ENCODE results near the gene NUFIP2.
"Not testable (repeated sequence)": the region's sequence is repeated elsewhere in the genome, so short reads cannot be mapped to it uniquely, and the experiment has no call there.

NUFIP2 gene

DNA sequence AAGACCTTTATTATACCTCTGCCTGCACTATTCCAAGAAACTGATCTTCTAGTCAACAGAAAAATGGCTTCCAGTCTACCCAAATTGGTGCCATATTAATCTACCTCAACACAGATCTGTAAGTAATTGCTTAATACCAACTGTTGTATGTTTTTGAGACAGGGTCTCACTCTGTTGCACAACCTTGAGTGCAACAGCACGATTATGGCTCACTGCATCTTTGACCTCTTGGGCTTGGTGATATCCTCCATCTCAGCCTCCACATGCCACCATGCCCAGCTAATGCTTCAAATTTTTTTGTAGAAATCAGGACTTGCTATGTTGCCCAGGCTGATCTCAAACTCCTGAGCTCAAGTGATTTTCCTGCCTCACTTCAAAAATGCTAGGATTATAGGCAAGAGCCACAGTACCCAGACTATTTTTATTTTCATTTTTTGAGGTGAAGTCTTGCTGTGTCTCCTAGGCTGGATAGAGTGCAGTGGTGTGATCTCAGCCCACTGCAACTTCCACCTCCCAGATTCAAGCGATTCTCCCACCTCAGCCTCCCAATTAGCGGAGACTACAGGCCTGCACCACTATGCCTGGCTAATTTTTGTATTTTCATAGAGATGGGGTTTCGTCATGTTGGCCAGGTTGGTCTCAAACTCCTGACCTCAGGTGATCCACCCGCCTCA, 14.4 kb downstream of the NUFIP2 start:
- Histone ChIP-seq H3K36me3 (ENCODE audit: control insufficient read depth in 1 of 2, insufficient read depth in 2 of 2, low read depth in 1 of 2, low read length in 2 of 2) (peaks cover 47 to 83% of the 10 kb centered on the region in 2 experiments), H3K79me1 (replicated peaks; ENCODE audit: low read length, poor library complexity, severe bottlenecking) (no peaks in the 10 kb centered on the region), H3K9ac (ENCODE audit: low read length) (no peak overlapping the region), H2AFZ (ENCODE audit: low read depth, low read length) (no peak overlapping the region), H3K14ac (ENCODE audit: low read length in 2 of 2) (no peak overlapping the region), H2BK12ac (ENCODE audit: low read length in 2 of 2) (no peak overlapping the region), H3K27ac (ENCODE audit: low read length, poor library complexity, severe bottlenecking) (no peak overlapping the region), H2BK5ac (ENCODE audit: low read depth, low read length, poor library complexity, severe bottlenecking) (no peak overlapping the region), H3K9me3 (ENCODE audit: control insufficient read depth, low read length) (no peaks in the 10 kb centered on the region), H3K23ac (ENCODE audit: low read length in 2 of 2) (no peak overlapping the region), H3K4me2 (ENCODE audit: low read length, poor library complexity, severe bottlenecking) (no peak overlapping the region), H4K8ac (ENCODE audit: low read length) (no peak overlapping the region), H4K91ac (ENCODE audit: low read length) (no peak overlapping the region), H2BK15ac (ENCODE audit: low read depth, poor library complexity, severe bottlenecking) (no peak overlapping the region), H3K27me3 (ENCODE audit: control insufficient read depth in 1 of 2, insufficient read depth in 1 of 2, low read length in 2 of 2) (no peaks in the 10 kb centered on the region), H3K4ac (ENCODE audit: low read depth in 1 of 2, low read length in 2 of 2) (no peak overlapping the region), H3K4me1 (ENCODE audit: control insufficient read depth, insufficient read depth, low read depth, low read length) (peaks cover 8% of the 10 kb centered on the region), H2BK120ac (ENCODE audit: low read depth, low read length) (no peak overlapping the region), H2AK5ac (ENCODE audit: low read length, severe bottlenecking) (no peak overlapping the region), H3K18ac (ENCODE audit: low read depth in 1 of 2, low read length in 2 of 2) (no peak overlapping the region), H3K4me3 (ENCODE audit: insufficient read depth in 1 of 2, low read depth in 1 of 2, low read length in 2 of 2) (no peak overlapping the region)
- no peak for DNase-seq
- WGBS, result 97% methylated on average over 4 of the region's 5 CpGs

GRCh38 chr17:29278692-29279091, 15.3 kb downstream of the NUFIP2 start:
- Histone ChIP-seq H3K36me3 (ENCODE audit: control insufficient read depth in 1 of 2, insufficient read depth in 2 of 2, low read depth in 1 of 2, low read length in 2 of 2) (peaks cover 51 to 85% of the 10 kb centered on the region in 2 experiments), H3K4me1 (ENCODE audit: control insufficient read depth, insufficient read depth, low read depth, low read length) (peaks cover 8% of the 10 kb centered on the region), H2AK5ac (ENCODE audit: low read length, severe bottlenecking) (no peak overlapping the region), H3K14ac (ENCODE audit: low read length in 2 of 2) (no peak overlapping the region), H3K79me1 (replicated peaks; ENCODE audit: low read length, poor library complexity, severe bottlenecking) (no peaks in the 10 kb centered on the region), H2BK15ac (ENCODE audit: low read depth, poor library complexity, severe bottlenecking) (no peak overlapping the region), H2AFZ (ENCODE audit: low read depth, low read length) (no peak overlapping the region), H3K23ac (ENCODE audit: low read length in 2 of 2) (no peak overlapping the region), H3K27ac (ENCODE audit: low read length, poor library complexity, severe bottlenecking) (no peak overlapping the region), H2BK12ac (ENCODE audit: low read length in 2 of 2) (no peak overlapping the region), H4K8ac (ENCODE audit: low read length) (no peak overlapping the region), H3K27me3 (ENCODE audit: control insufficient read depth in 1 of 2, insufficient read depth in 1 of 2, low read length in 2 of 2) (no peaks in the 10 kb centered on the region), H2BK5ac (ENCODE audit: low read depth, low read length, poor library complexity, severe bottlenecking) (no peak overlapping the region), H3K4ac (ENCODE audit: low read depth in 1 of 2, low read length in 2 of 2) (no peak overlapping the region), H4K91ac (ENCODE audit: low read length) (no peak overlapping the region), H3K9ac (ENCODE audit: low read length) (no peak overlapping the region), H2BK120ac (ENCODE audit: low read depth, low read length) (no peak overlapping the region), H3K4me3 (ENCODE audit: insufficient read depth in 1 of 2, low read depth in 1 of 2, low read length in 2 of 2) (no peak overlapping the region), H3K9me3 (ENCODE audit: control insufficient read depth, low read length) (no peaks in the 10 kb centered on the region), H3K4me2 (ENCODE audit: low read length, poor library complexity, severe bottlenecking) (no peak overlapping the region), H3K18ac (ENCODE audit: low read depth in 1 of 2, low read length in 2 of 2) (no peak overlapping the region)
- no peak for DNase-seq

GRCh38 chr17:29273924-29274323, 20.0 kb downstream of the NUFIP2 start:
- no peak overlapping the region for H3K9ac ChIP-seq (ENCODE audit: low read length)
- H3K4me2 ChIP-seq (ENCODE audit: low read length, poor library complexity, severe bottlenecking), result no peak overlapping the region
- no peak overlapping the region for H2BK12ac ChIP-seq (ENCODE audit: low read length in 2 of 2)
- H3K27ac ChIP-seq (ENCODE audit: low read length, poor library complexity, severe bottlenecking), result no peak overlapping the region
- no CpG with 5 or more reads among the region's 1 CpG for WGBS
- no peaks in the 10 kb centered on the region for H3K9me3 ChIP-seq (ENCODE audit: control insufficient read depth, low read length)
- H3K4ac ChIP-seq (ENCODE audit: low read depth in 1 of 2, low read length in 2 of 2), result no peak overlapping the region
- no peaks in the 10 kb centered on the region for H3K27me3 ChIP-seq (ENCODE audit: control insufficient read depth in 1 of 2, insufficient read depth in 1 of 2, low read length in 2 of 2)
- no peak overlapping the region for H3K23ac ChIP-seq (ENCODE audit: low read length in 2 of 2)
- no peak overlapping the region for H2BK15ac ChIP-seq (ENCODE audit: low read depth, poor library complexity, severe bottlenecking)
- H3K14ac ChIP-seq (ENCODE audit: low read length in 2 of 2), result no peak overlapping the region
- H2BK120ac ChIP-seq (ENCODE audit: low read depth, low read length), result no peak overlapping the region
- no peak overlapping the region for H3K18ac ChIP-seq (ENCODE audit: low read depth in 1 of 2, low read length in 2 of 2)
- no peaks in the 10 kb centered on the region for H3K79me1 ChIP-seq (replicated peaks; ENCODE audit: low read length, poor library complexity, severe bottlenecking)
- no peak overlapping the region for H4K8ac ChIP-seq (ENCODE audit: low read length)
- peaks cover 4% of the 10 kb centered on the region for H3K4me1 ChIP-seq (ENCODE audit: control insufficient read depth, insufficient read depth, low read depth, low read length)
- H3K36me3 ChIP-seq (ENCODE audit: control insufficient read depth in 1 of 2, insufficient read depth in 2 of 2, low read depth in 1 of 2, low read length in 2 of 2), result peaks cover 34 to 80% of the 10 kb centered on the region in 2 experiments
- H4K91ac ChIP-seq (ENCODE audit: low read length), result no peak overlapping the region
- H3K4me3 ChIP-seq (ENCODE audit: insufficient read depth in 1 of 2, low read depth in 1 of 2, low read length in 2 of 2), result no peak overlapping the region
- H2AFZ ChIP-seq (ENCODE audit: low read depth, low read length), result no peak overlapping the region
- H2BK5ac ChIP-seq (ENCODE audit: low read depth, low read length, poor library complexity, severe bottlenecking), result no peak overlapping the region
- H2AK5ac ChIP-seq (ENCODE audit: low read length, severe bottlenecking), result no peak overlapping the region
- DNase-seq, result no peak

- H3K4ac ChIP-seq (ENCODE audit: low read depth in 1 of 2, low read length in 2 of 2); H4K8ac ChIP-seq (ENCODE audit: low read length); H2AFZ ChIP-seq (ENCODE audit: low read depth, low read length); H3K18ac ChIP-seq (ENCODE audit: low read depth in 1 of 2, low read length in 2 of 2); H3K4me2 ChIP-seq (ENCODE audit: low read length, poor library complexity, severe bottlenecking); H2BK120ac ChIP-seq (ENCODE audit: low read depth, low read length); H2BK5ac ChIP-seq (ENCODE audit: low read depth, low read length, poor library complexity, severe bottlenecking); DNase-seq; H3K27me3 ChIP-seq (ENCODE audit: control insufficient read depth in 1 of 2, insufficient read depth in 1 of 2, low read length in 2 of 2); H3K14ac ChIP-seq (ENCODE audit: low read length in 2 of 2); H4K91ac ChIP-seq (ENCODE audit: low read length); H2AK5ac ChIP-seq (ENCODE audit: low read length, severe bottlenecking); H2BK12ac ChIP-seq (ENCODE audit: low read length in 2 of 2); H3K4me1 ChIP-seq (ENCODE audit: control insufficient read depth, insufficient read depth, low read depth, low read length); H2BK15ac ChIP-seq (ENCODE audit: low read depth, poor library complexity, severe bottlenecking); H3K9ac ChIP-seq (ENCODE audit: low read length); H3K9me3 ChIP-seq (ENCODE audit: control insufficient read depth, low read length); H3K23ac ChIP-seq (ENCODE audit: low read length in 2 of 2); H3K27ac ChIP-seq (ENCODE audit: low read length, poor library complexity, severe bottlenecking); H3K4me3 ChIP-seq (ENCODE audit: insufficient read depth in 1 of 2, low read depth in 1 of 2, low read length in 2 of 2); H3K79me1 ChIP-seq (replicated peaks; ENCODE audit: low read length, poor library complexity, severe bottlenecking): not testable (repeated sequence)
- H3K36me3 ChIP-seq (ENCODE audit: control insufficient read depth in 1 of 2, insufficient read depth in 2 of 2, low read depth in 1 of 2, low read length in 2 of 2), result peaks cover 29 to 79% of the 10 kb centered on the region in 2 experiments
- 91% methylated on average over 6 of the region's 9 CpGs for WGBS
Observed at GRCh38 chr17:29271980-29272379, 22.0 kb downstream of the NUFIP2 start.
